GM21528 (cell line): Measurements from ENCODE around the gene CDK14.

ENCODE experiments used
- ATAC-seq: cut with Tn5 transposase; IDR thresholded peaks from one replicate; pipeline ENCODE4 v1.9.1; 2021; ENCODE audit warnings: mild to moderate bottlenecking, moderate library complexity; ENCODE audit not compliant: unreplicated experiment, low FRiP score

CDK14 gene

GRCh38 chr7:90832726-90833125, 236.6 kb downstream of the CDK14 start:
- ATAC-seq = no peak

GRCh38 chr7:90833443-90833842, 237.3 kb downstream of the CDK14 start:
- no peak for ATAC-seq

- no peak for ATAC-seq
Measured at GRCh38 chr7:90834771-90835170, 238.7 kb downstream of the CDK14 start.

GRCh38 chr7:90835861-90836260, 239.7 kb downstream of the CDK14 start:
- ATAC-seq = no peak

GRCh38 chr7:90836937-90837336, 240.8 kb downstream of the CDK14 start:
- ATAC-seq = no peak

- no peak for ATAC-seq
Measured at GRCh38 chr7:90838799-90839198, 242.7 kb downstream of the CDK14 start.

- no peak for ATAC-seq
Measured at GRCh38 chr7:90839316-90839715, 243.2 kb downstream of the CDK14 start.

- ATAC-seq = no peak
Measured at GRCh38 chr7:90839727-90840291, 243.7 kb downstream of the CDK14 start.

- ATAC-seq = no peak
Measured at GRCh38 chr7:90841759-90842429, 245.8 kb downstream of the CDK14 start.

- no peak for ATAC-seq
Measured at GRCh38 chr7:90842430-90842788, 246.3 kb downstream of the CDK14 start.

- ATAC-seq = no peak
Measured at GRCh38 chr7:90843472-90843871, 247.4 kb downstream of the CDK14 start.

GRCh38 chr7:90844421-90844820, 248.3 kb downstream of the CDK14 start:
- ATAC-seq = no peak

GRCh38 chr7:90846192-90846591, 250.1 kb downstream of the CDK14 start:
- ATAC-seq = no peak

GRCh38 chr7:90850066-90850465, 253.9 kb downstream of the CDK14 start:
- ATAC-seq = no peak

GRCh38 chr7:90850471-90850870, 254.3 kb downstream of the CDK14 start:
- ATAC-seq = no peak

- ATAC-seq = no peak
Measured at GRCh38 chr7:90853205-90853604, 257.1 kb downstream of the CDK14 start.

- ATAC-seq = no peak
Measured at GRCh38 chr7:90856351-90857070, 260.4 kb downstream of the CDK14 start.

- no peak for ATAC-seq
Measured at GRCh38 chr7:90857603-90858002, 261.5 kb downstream of the CDK14 start.

GRCh38 chr7:90858546-90858945, 262.4 kb downstream of the CDK14 start:
- ATAC-seq = peak; percentile 80

GRCh38 chr7:90859521-90859920, 263.4 kb downstream of the CDK14 start:
- no peak for ATAC-seq

GRCh38 chr7:90864088-90864487, 268.0 kb downstream of the CDK14 start:
- no peak for ATAC-seq

GRCh38 chr7:90869335-90869734, 273.2 kb downstream of the CDK14 start:
- ATAC-seq = no peak
